Measurements from ENCODE around the gene GH1. TPM values are rescaled to one million over a fixed set of nuclear protein-coding genes. Genes with fewer than 3 reads are reported as not detected.

GH1 gene
- total RNA-seq, 4 donors from 2014 or later, result not detected

DNA sequence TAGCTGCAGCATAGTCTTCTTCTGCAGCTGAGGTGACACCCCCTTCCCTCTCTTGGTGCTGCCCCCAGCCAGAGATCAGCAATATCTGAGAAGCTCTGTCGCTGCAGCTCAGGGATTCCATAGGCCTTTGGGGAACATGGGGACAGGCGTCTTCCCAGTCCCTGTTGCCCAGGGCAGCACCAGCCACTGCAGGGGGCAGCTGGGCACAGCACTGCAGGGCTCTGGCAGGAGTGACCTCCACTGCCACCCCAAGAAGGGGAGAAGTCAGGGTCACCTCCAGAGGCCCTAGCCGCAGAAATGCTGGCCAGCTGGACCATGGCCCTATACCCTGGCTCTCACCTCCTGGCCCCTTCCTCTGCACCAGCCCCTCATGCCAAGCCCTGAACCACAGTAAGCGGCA, 37.2 kb upstream of the GH1 start:
- 100% methylated on average over 1 of the region's 4 CpGs for WGBS

DNA sequence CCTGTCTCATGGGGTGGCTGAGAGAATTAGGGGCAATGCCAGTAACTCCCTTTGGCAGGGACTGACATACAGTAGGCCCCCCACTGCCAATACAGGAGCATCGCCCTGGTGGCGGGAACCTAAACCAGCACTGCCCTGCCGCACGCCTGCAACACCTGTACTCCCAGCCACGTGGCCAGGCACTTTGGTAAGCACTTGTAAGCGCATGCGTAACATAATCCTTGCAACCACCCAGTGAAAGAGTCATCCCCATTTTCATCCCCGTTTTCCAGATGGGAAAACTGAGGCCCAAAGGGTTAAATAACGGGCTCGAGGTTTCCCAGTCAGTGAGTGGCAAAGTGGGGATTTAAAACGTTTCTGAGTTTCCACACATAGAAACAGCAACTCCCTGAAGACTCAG, 36.6 kb upstream of the GH1 start:
- intact Hi-C loops (cut with DNase I), result no loop called here
- H3K36me3 ChIP-seq, result no peaks in the 10 kb centered on the region
- no peak overlapping the region for H3K4me3 ChIP-seq
- peaks cover 0 to 8% (median 0%) of the 10 kb centered on the region in 4 donors for H3K4me1 ChIP-seq
- DNase-seq (ENCODE audit: extremely low spot score), result no peak
- peaks cover 0 to 11% (median 0%) of the 10 kb centered on the region in 4 donors for H3K27me3 ChIP-seq
- no peaks in the 10 kb centered on the region for H3K9me3 ChIP-seq
- TF ChIP-seq, protein P1, sequence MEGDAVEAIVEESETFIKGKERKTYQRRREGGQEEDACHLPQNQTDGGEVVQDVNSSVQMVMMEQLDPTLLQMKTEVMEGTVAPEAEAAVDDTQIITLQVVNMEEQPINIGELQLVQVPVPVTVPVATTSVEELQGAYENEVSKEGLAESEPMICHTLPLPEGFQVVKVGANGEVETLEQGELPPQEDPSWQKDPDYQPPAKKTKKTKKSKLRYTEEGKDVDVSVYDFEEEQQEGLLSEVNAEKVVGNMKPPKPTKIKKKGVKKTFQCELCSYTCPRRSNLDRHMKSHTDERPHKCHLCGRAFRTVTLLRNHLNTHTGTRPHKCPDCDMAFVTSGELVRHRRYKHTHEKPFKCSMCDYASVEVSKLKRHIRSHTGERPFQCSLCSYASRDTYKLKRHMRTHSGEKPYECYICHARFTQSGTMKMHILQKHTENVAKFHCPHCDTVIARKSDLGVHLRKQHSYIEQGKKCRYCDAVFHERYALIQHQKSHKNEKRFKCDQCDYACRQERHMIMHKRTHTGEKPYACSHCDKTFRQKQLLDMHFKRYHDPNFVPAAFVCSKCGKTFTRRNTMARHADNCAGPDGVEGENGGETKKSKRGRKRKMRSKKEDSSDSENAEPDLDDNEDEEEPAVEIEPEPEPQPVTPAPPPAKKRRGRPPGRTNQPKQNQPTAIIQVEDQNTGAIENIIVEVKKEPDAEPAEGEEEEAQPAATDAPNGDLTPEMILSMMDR (IDR thresholded peaks at IDR 0.05), result no peak
- TF ChIP-seq EP300 (IDR thresholded peaks at IDR 0.05) (no peak), POLR2A (IDR thresholded peaks at IDR 0.05; ENCODE audit: low read depth) (no peak), POLR2AphosphoS5 (IDR thresholded peaks at IDR 0.05) (no peak)
- no peak overlapping the region for H3K27ac ChIP-seq (replicated peaks in 1 of 4)
- WGBS, result 85% methylated on average over 11 of the region's 11 CpGs

More for the DNA sequence above, 37.2 kb upstream of the GH1 start:
- no peaks in the 10 kb centered on the region for H3K9me3 ChIP-seq
- no peak overlapping the region for H3K27ac ChIP-seq (replicated peaks in 1 of 4)
- no peak for DNase-seq (ENCODE audit: extremely low spot score)
- H3K36me3 ChIP-seq, result no peaks in the 10 kb centered on the region
- intact Hi-C loops (cut with DNase I), result no loop called here
- H3K4me3 ChIP-seq, result no peak overlapping the region
- TF ChIP-seq POLR2A (IDR thresholded peaks at IDR 0.05; ENCODE audit: low read depth), result no peak
- TF ChIP-seq, protein P1 (IDR thresholded peaks at IDR 0.05), result no peak
- TF ChIP-seq POLR2AphosphoS5 (IDR thresholded peaks at IDR 0.05), result no peak
- no peak for TF ChIP-seq EP300 (IDR thresholded peaks at IDR 0.05)
- H3K27me3 ChIP-seq, result peaks cover 0 to 10% (median 0%) of the 10 kb centered on the region in 4 donors
- peaks cover 4 to 9% (median 4%) of the 10 kb centered on the region in 4 donors for H3K4me1 ChIP-seq

DNA sequence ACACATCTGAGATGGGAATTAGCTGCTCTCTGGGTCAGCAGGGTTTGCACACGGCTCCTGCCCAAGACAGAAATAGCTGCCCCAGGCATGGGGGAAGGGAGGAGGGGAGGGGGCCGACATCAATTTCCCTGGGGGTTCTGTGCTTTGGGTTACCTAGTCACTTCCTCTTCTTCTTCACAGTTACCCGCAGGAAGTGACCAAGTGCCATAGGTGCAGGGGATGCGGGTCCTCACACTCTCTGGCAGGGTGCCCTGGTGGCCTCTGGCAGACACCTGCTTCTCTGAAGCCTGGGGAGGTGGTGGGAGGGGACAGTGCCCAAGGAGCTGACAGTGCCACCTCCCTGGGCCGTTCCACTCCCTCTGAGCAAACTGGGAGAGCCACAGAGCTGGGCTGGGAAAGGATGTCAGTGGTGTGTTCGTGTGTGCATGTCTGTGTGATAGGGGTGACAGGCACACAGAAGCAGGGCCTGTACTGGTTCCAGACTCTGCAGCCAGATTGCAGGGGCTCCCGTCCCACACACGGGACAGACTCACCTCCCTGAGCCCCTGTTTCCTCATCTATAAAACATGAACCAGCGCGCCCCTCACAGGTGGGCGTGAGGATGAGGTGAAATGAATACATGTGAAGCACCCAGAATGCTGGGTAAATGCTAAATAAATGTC, 35.9 kb upstream of the GH1 start:
- no peak for DNase-seq (ENCODE audit: extremely low spot score)
- TF ChIP-seq, protein P1 (IDR thresholded peaks at IDR 0.05), result no peak
- no peak for TF ChIP-seq POLR2A (IDR thresholded peaks at IDR 0.05; ENCODE audit: low read depth)
- TF ChIP-seq POLR2AphosphoS5 (IDR thresholded peaks at IDR 0.05), result no peak
- 60% methylated on average over 10 of the region's 11 CpGs for WGBS
- Histone ChIP-seq H3K27ac (replicated peaks in 1 of 4) (no peak overlapping the region), H3K9me3 (no peaks in the 10 kb centered on the region), H3K4me3 (no peak overlapping the region), H3K4me1 (peaks cover 0 to 8% (median 0%) of the 10 kb centered on the region in 4 donors), H3K27me3 (peaks cover 0 to 18% (median 0%) of the 10 kb centered on the region in 4 donors), H3K36me3 (no peaks in the 10 kb centered on the region)
- intact Hi-C loops (cut with DNase I), result no loop called here

DNA sequence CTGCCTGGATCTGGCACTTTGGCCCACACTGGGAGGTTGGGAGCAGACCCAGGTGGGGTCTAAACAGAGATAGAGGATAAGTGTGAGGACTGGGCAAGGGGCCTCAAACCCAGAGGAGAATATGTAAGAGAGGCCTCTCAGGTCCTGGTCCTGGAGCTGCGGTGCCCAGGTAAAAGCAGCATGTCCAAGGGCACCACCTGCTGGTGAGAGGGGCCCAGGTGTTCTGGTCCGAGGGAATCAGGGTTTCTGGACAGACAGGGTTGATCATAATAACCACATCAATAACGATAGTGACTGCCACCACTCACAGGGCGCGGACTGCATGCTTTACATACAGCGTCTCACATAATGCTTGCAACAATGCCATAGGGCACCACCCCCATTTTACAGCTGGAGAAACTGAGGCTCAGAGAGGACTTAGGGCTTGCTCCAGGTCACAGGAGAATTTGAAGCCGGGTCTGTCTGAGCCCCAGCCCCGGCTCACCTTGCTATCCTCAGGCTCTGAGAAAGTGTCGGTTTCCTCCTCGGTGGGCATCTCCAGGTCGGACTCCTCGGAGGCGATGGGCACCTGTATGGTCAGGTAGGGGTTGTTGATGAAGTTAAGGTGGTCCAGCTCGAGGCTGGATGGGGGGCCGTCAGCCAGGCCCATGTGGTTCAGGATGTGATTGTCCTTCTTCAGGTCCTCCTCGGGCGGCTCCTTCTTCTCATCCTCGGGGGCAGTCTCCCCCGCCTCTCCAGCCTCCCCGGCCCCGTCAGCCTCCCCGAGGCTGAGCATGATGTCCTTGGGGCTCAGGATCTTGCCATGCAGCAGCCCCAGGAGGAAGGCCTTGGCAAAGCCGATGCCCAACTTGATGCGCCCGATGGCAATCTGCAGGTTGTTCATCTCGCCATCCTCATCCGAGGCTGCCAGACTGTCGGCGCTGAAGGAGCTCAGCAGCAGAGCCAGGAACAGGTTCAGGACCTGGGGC, 32.6 kb upstream of the GH1 start:
- peaks cover 0 to 8% (median 0%) of the 10 kb centered on the region in 4 donors for H3K4me1 ChIP-seq
- H3K4me3 ChIP-seq, result no peak overlapping the region
- intact Hi-C loops (cut with DNase I), result no loop called here
- H3K9me3 ChIP-seq, result no peaks in the 10 kb centered on the region
- no peak for TF ChIP-seq POLR2AphosphoS5 (IDR thresholded peaks at IDR 0.05)
- TF ChIP-seq, protein P1 (IDR thresholded peaks at IDR 0.05), result peak in 1 of 3 experiments; percentile 5
- 95% methylated on average over 19 of the region's 29 CpGs for WGBS
- no peaks in the 10 kb centered on the region for H3K36me3 ChIP-seq
- H3K27ac ChIP-seq (replicated peaks in 1 of 4), result no peak overlapping the region
- no peak for DNase-seq (ENCODE audit: extremely low spot score)
- H3K27me3 ChIP-seq, result peaks cover 0 to 44% (median 0%) of the 10 kb centered on the region in 4 donors
